AG08396 (cell line): ENCODE data around the gene ARHGAP42.

Experiments used
- DNase-seq: peaks from one replicate; pipeline ENCODE4 v3.0.0; 2012; ENCODE audit warnings: low spot score, mixed read lengths

ARHGAP42 gene

DNA sequence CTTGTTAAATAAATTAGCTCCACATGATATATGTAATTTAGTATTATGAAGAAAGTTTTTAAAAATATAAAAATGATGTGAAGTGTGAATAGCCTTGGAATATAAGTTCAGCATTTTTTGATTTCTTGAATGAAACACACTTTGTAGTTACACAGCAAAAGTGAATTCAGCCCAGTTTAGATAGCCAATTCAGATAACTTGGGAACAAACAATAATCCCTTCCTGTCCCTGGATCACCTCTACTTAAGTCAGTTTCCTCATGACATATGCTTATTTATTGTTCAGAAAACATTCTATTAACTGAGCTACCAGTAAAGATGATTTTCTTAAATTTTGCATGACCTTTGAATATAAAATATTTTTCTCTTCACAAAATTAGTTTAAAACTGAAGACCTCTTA lies 335.2 kb downstream of the ARHGAP42 start:
- DNase-seq, result no peak

DNA sequence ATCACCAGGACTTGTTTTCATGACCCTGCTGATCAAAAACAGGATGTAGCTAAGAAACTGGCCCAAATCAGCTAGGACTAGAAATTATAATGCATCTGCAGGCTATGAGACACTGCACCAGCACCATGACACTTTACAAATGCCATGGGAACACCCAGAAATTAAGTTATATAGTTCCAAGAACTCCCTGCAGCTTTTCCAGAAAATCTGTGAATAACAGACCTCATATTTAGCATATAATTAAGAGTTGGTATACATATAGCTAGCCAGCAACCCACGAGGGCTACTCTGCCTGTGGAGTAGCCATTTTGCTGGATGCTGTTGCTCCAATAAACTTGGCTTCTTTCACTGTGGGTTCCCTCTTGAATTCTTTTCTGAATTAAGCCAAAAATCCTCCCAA lies 341.6 kb downstream of the ARHGAP42 start:
- no peak for DNase-seq

DNA sequence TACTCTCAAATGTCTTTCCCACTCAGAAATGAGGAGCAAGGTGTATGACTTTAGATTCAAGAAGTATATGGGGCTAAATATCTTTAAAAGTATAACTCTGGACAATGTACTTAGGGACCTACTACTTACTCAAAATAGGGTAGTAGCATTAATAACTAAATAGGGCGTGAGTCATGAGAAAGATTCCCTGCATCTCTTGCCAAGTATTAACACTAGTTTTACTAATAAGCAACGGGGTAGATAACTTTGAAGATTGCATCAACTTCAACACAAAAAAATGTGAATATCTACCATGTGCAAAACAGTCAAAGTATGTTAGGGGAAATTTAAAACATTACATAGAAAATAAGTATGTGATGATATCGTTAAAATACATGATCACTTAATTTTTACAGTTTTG lies 342.9 kb downstream of the ARHGAP42 start:
- no peak for DNase-seq

DNA sequence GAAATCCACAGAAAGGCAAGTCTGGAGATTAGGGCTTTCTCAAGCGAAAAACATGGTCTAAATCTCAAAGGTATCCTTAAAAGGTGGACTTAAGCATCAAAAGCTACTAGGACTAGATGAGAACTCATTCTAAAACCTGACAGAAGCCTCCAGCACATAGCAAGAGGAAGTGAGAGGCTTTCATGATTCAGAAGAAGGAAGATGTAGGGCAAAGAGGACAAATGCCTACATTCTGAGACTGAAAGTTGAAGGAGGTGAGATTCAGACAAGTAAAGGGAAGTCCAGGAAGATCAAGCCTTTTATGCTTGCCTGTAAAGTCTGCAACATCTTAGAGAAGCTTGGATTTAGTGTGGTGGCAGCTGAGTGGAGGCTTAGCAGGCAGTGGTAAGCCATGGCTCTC lies 343.6 kb downstream of the ARHGAP42 start:
- DNase-seq, result no peak

DNA sequence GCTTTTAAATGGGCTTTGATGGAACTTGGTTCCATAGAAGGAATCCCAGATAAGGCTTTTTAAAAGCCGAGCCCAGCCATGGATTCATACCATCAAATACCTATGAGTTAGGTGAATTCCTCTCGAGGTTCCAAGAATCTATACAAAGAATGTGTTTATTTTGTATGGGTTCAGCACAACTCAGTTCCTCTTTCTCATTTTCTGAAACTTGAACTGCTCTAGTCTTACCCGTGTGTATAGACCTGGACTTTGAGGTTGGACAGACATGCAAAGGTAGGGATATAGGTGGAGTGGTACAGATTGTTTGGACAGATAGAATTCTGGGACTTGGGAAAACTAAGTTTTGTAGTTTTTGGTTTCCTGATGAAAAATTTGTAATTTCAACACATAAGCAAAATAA lies 344.6 kb downstream of the ARHGAP42 start:
- no peak for DNase-seq

DNA sequence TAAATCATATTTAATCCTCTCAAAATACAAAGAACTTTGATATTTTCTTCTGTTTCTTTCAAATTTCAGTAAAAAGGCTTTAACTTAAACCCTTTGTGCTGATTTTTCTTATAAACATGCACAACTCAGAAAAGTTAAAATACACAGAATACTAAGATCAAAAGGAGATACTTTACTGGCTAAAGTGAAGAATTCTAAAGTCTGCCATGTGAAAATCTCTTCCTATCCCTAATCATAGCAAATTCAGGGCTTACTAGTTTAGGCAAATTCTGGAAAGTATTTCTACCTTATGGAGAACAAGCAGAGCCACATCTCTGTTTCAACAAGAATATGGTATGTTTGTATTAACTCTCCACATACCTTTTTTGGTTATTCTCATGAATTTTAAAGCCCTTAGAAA lies 345.9 kb downstream of the ARHGAP42 start:
- no peak for DNase-seq

DNA sequence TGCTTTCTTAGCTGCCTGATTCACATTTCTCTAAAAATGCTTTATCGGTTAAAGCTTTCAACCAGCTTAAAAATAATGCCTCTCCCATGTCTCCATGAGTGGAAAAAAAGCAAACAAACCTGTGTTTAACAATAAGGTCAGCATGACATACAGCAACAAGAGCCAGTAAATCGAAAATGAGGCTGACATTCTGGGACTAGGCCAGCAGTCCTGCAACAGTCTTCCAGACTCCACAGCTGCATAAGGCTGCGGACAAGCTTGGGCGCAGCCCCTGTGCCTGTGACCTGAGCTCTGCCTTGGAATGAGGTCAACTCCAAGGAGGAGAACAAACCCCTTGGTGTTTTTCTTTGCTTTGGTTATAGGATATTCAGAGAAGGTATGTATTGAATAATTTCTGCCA lies 347.0 kb downstream of the ARHGAP42 start:
- DNase-seq, result no peak

DNA sequence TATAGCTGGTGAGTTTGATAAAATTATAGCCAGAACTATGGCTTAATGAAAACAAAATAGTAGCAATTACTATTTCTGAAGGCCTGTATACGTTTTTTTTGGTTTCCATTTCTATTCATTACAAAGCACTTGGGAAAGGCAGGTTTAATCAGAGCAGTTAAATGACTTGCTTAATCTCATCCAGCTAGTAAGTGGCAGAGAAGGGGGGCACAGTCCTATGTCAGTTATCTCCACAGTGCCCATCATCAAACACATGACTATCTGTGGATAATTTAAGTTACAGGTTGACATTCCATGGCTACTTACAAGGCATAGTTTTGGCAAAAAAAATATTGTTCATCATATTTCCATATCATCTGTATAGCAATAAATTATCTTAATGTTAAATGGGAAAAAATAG lies 348.8 kb downstream of the ARHGAP42 start:
- DNase-seq, result no peak
